Endometrial microvascular endothelial cells (primary cell): Measurements from ENCODE around the gene EPHB4. TPM values are rescaled to one million over a fixed set of nuclear protein-coding genes. Genes with fewer than 3 reads are reported as not detected.
"Not testable (repeated sequence)": the region's sequence is repeated elsewhere in the genome, so short reads cannot be mapped to it uniquely, and the experiment has no call there.

Source experiments
- in situ Hi-C: cut with HindIII; loops from 2 replicates; pipeline ENCODE4 v1.10.0; 2017; ENCODE audit warnings: low sequenced_read_pairs, low pct_unique_long_range_greater_than_20kb; ENCODE audit errors: inconsistent ontology term
- total RNA-seq: library from RNA; depleted of rRNA; stranded (reverse); fragments of >200 nt; gene quantifications from one replicate; pipeline ENCODE4 v1.2.3, GENCODE V29; 2015; ENCODE audit errors: inconsistent ontology term

EPHB4 gene
- total RNA-seq, 1 donor from 2014 or later, result 78.6 TPM

- in situ Hi-C loops, result no loop called here
Measured at GRCh38 chr7:100855515-100855914, 28.2 kb upstream of the EPHB4 start.

GRCh38 chr7:100854899-100855298 lies 27.6 kb upstream of the EPHB4 start:
- in situ Hi-C loops, result not testable (repeated sequence)

GRCh38 chr7:100854146-100854895 lies 27.0 kb upstream of the EPHB4 start:
- in situ Hi-C loops, result no loop called here

- in situ Hi-C loops, result no loop called here
Measured at GRCh38 chr7:100852048-100852872, 24.9 kb upstream of the EPHB4 start, which contains the start of gene SLC12A9. TSS of gene SLC12A9 (plus strand) at chr7:100852713. CDS start at chr7:100854198, 1,485 bp downstream.

DNA sequence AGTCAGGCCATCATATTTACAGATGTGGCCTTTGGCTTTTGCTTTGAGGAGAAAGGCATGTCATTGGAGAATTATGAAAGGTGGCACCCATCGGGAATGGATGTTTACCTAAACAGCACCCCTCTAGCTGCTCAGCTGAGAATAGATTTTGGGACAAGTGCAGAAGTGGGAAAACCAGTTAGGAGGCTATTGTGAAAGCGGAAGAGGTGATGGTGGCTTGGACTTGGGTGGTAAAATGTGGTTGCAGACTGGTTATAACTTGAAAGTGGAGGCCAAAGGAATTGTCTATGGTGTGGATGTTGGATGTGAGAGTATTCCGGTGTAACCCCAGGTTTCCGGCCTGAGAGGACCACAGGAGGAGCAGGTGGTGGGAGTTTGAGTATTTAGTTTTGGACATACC lies 20.0 kb upstream of the EPHB4 start:
- in situ Hi-C loops, result no loop called here

- in situ Hi-C loops, result no loop called here
Measured at GRCh38 chr7:100840470-100841100, 13.3 kb upstream of the EPHB4 start.

GRCh38 chr7:100839361-100839760 lies 12.0 kb upstream of the EPHB4 start:
- in situ Hi-C loops, result no loop called here

- in situ Hi-C loops, result no loop called here
Measured at GRCh38 chr7:100837099-100837836, 9.9 kb upstream of the EPHB4 start.

DNA sequence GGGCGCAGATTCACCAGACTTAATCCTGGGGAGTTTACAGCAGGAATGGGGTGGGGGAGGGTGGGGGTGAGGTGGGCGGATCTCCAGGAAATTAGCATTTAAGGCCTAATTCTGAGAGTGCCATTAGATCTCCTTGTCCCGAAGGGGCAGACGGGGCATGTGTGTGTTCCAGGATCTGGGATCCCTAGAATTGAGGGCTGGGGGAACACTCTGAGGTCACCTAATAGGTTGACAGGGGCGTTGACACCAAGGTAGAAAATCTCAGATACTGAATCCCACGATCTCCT lies 9.4 kb upstream of the EPHB4 start:
- in situ Hi-C loops, result no loop called here

GRCh38 chr7:100835903-100836811 lies 8.8 kb upstream of the EPHB4 start:
- in situ Hi-C loops, result no loop called here

DNA sequence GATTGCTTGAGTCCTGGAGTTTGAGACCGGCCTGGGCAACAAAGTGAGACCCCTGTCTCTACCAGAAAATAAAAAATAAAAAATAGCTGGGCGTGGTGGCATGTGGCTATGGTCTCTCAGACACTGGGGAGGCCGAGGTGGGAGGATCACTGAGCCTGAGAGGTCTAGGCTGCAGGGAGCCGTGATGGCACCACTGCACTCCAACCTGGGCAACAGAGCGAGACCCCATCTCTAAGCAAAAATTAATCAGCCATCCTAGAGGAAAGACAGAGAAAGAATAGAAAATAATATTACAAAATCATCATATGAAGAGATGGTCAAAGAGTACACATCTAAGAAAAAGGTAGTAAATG lies 4.9 kb upstream of the EPHB4 start:
- in situ Hi-C loops, result no loop called here

DNA sequence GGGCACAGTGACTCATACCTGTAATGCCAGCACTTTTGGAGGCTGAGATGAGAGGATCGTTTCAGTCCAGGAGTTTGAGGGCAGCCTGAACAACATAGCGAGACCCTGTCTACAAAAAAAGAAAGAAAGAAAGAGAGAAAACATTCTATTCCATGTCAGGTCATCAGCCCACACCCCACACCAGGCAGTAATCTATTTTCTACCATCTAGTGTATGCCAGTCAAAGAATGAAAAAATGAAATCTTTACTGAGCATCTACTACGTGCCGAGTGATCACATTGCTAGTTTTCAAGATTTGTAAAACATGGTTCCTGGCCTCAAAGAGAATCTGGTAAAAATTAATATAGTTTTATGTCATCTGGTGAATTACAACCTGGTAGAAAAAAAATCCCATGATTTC lies 3.1 kb upstream of the EPHB4 start:
- in situ Hi-C loops, result no loop called here

DNA sequence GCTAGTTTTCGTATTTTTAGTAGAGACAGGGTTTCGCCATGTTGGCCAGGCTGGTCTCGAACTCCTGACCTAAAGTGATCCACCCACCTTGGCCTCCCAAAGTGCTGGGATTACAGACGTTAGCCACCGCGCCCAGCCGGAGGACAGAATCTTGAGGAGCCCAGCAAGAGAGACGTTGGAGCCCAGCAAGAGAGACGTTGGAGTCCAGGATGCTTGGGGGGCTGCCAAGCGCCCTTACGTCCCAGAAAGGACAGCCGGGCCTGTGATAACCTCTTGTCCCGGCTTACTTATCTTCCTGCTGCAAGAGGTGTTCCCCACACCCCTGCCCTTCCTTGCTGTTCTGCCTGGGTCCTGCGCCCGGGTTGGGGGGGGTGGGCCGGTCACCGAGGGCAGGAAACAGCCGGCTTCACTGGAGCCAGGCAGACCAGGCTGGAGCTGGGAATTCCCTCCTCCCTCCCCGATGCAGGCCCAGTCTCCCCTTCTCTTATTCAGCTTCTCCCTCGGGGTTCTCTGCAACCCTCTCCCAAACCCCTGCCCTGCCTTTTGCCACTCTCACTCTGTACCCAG lies 1.9 kb upstream of the EPHB4 start:
- in situ Hi-C loops, result no loop called here

DNA sequence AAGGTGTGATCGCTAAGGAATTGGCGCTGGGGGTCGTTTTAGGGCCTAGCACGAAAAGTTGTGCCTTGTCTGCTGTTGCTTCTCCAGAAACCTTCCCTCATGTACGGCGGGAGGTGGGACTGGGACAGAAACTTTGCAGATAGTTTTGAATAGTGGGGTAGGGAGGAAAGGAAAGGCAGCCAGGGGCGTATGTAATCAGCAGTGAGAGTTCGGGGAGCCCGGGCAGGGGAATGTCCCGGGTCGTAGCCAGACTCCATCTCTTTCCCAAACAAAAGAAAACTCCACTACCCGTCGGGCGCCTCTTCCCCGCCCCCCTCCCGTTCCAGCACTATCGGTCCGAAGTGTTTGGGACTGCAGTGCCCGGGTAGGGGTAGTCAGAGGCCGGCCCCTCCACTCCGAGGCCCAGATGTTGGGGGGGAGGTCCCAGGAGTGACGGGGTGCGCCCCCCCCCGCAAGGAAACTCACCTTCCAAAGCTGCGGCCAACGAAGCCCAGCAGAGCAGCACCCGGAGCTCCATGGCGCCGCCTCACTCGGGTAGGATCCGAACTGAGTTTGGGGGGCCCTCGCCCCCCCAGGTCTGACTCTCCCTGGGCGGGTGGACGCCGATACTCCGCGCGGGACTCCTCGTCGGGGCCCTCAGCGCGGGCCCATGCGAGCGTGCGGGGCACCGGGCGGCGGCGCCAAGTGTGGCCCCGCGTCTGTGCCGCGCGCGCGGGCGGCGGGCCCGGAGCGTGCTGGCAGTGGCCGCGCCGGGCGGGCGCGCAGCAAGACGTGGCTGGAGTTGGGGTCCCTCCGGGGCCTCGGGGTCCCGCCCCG lies 601 bp downstream of the EPHB4 start:
- in situ Hi-C loops, result no loop called here

GRCh38 chr7:100825751-100826513 lies 1.4 kb downstream of the EPHB4 start:
- in situ Hi-C loops, result no loop called here

DNA sequence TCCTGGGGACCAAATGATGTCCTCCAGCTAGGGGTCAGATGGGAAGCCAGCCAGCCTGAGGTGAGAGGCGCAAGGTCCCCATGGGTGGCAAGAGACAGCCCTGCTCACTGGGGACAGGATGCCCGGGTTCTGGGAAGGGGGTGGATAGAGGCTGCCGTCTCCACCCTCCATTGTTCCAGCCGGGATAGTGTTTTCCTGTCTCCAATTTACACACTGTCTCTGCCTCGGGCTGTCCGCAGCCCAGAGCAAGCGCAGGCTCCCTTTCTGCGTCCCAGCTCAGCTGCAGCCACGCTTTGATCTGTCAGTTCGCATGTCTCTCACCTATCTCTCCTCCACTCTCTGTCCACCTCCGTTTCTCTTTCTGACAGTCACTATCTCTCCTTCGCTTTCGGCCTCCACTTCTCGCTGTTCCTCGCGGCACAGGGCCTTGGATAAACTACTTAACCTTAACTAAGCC lies 2.1 kb downstream of the EPHB4 start:
- in situ Hi-C loops, result no loop called here
